ENCODE measurements around the gene GLYATL3.

- TF ChIP-seq POLR2A (IDR thresholded peaks at IDR 0.05; ENCODE audit: low read length) (no peak), GATA1 (IDR thresholded peaks at IDR 0.05; ENCODE audit: low read depth, low read length) (no peak)
These were observed 40.9 kb downstream of the GLYATL3 start for GRCh38 chr6:49540614-49541013.

Measured in erythroblast (primary cell).